ENCODE results near the gene CNDP1. TPM values are rescaled to one million over a fixed set of nuclear protein-coding genes. Genes with fewer than 3 reads are reported as not detected.
"Not testable (repeated sequence)": the region's sequence is repeated elsewhere in the genome, so short reads cannot be mapped to it uniquely, and the experiment has no call there.

The CNDP1 gene
- 66.3 TPM for total RNA-seq

- ATAC-seq = no peak
- DNase-seq (ENCODE audit: low spot score) = peak; percentile 33
Observed at GRCh38 chr18:74534150-74534969, at the start of gene CNDP1. CNDP1 (plus strand) TSS chr18:74534500; CDS start chr18:74534668, 168 bp downstream.

GRCh38 chr18:74486119-74486849 lies 48.0 kb upstream of the CNDP1 start:
- DNase-seq (ENCODE audit: low spot score) = no peak

GRCh38 chr18:74488354-74488753 lies 45.9 kb upstream of the CNDP1 start:
- ATAC-seq = no peak
- DNase-seq (ENCODE audit: low spot score) = no peak

More at GRCh38 chr18:74486119-74486849, 48.0 kb upstream of the CNDP1 start:
- ATAC-seq = no peak

GRCh38 chr18:74488864-74489263 lies 45.4 kb upstream of the CNDP1 start:
- no peak for ATAC-seq
- no peak for DNase-seq (ENCODE audit: low spot score)

- ATAC-seq = no peak
- DNase-seq (ENCODE audit: low spot score) = no peak
Observed at GRCh38 chr18:74489676-74490075, 44.6 kb upstream of the CNDP1 start.

GRCh38 chr18:74492259-74492658 lies 42.0 kb upstream of the CNDP1 start:
- DNase-seq (ENCODE audit: low spot score) (no peak), ATAC-seq (no peak)

- peak; percentile 21 for ATAC-seq
- DNase-seq (ENCODE audit: low spot score) = no peak
Observed at GRCh38 chr18:74493689-74494088, 40.6 kb upstream of the CNDP1 start.

GRCh38 chr18:74494514-74494913 lies 39.8 kb upstream of the CNDP1 start:
- no peak for ATAC-seq

GRCh38 chr18:74495581-74496507 lies 38.5 kb upstream of the CNDP1 start, which contains the start of gene CNDP2:
CNDP2 (plus strand) TSS chr18:74496363; CDS start chr18:74499974, 3,611 bp downstream.
- ATAC-seq = peak; percentile 85
- peak; percentile 100 for DNase-seq (ENCODE audit: low spot score)

More at GRCh38 chr18:74494514-74494913, 39.8 kb upstream of the CNDP1 start:
- no peak for DNase-seq (ENCODE audit: low spot score)

- ATAC-seq (peak; percentile 46), DNase-seq (ENCODE audit: low spot score) (peak; percentile 76)
Observed at GRCh38 chr18:74496508-74497323, 37.6 kb upstream of the CNDP1 start.

- ATAC-seq = no peak
- no peak for DNase-seq (ENCODE audit: low spot score)
Observed at GRCh38 chr18:74497324-74497676, 37.0 kb upstream of the CNDP1 start.

- no peak for DNase-seq (ENCODE audit: low spot score)
- ATAC-seq = no peak
Observed at GRCh38 chr18:74497778-74498177, 36.5 kb upstream of the CNDP1 start.

GRCh38 chr18:74498712-74499627 lies 35.3 kb upstream of the CNDP1 start:
- peak; percentile 23 for ATAC-seq
- peak; percentile 86 for DNase-seq (ENCODE audit: low spot score)

GRCh38 chr18:74499633-74500032 lies 34.7 kb upstream of the CNDP1 start:
- ATAC-seq (peak; percentile 15), DNase-seq (ENCODE audit: low spot score) (peak; percentile 90)

GRCh38 chr18:74500372-74500771 lies 33.9 kb upstream of the CNDP1 start:
- DNase-seq (ENCODE audit: low spot score) = no peak
- ATAC-seq = no peak

- peak; percentile 47 for DNase-seq (ENCODE audit: low spot score)
- not testable (repeated sequence) for ATAC-seq
Observed at GRCh38 chr18:74500774-74501173, 33.5 kb upstream of the CNDP1 start.

GRCh38 chr18:74501386-74501785 lies 32.9 kb upstream of the CNDP1 start:
- no peak for ATAC-seq
- peak; percentile 39 for DNase-seq (ENCODE audit: low spot score)

GRCh38 chr18:74503137-74503536 lies 31.2 kb upstream of the CNDP1 start:
- no peak for ATAC-seq
- DNase-seq (ENCODE audit: low spot score) = peak; percentile 15

- ATAC-seq = no peak
- peak; percentile 28 for DNase-seq (ENCODE audit: low spot score)
Observed at GRCh38 chr18:74505776-74506175, 28.5 kb upstream of the CNDP1 start.
